Sigmoid colon (tissue), 4 donors: ENCODE data around the gene AP3B1.
"Not testable (repeated sequence)": the region's sequence is repeated elsewhere in the genome, so short reads cannot be mapped to it uniquely, and the experiment has no call there.

Source experiments
- CTCF ChIP-seq, 4 experiments: fragments of 450-650 bp in 3 of 4; fragments of 200-600 bp in 1 of 4; IDR thresholded peaks; one replicate each; pipeline ENCODE4 v1.5.1; 2016 to 2019; ENCODE audit warnings: antibody characterized with exemption in 4 of 4, mild to moderate bottlenecking in 3 of 4, moderate library complexity in 2 of 4
- EP300 ChIP-seq, 4 donors: sonication (generic); formaldehyde crosslinking; IDR thresholded peaks; one replicate each; pipeline ENCODE4 v1.6.1; 2017; ENCODE audit warnings: antibody characterized with exemption in 4 of 4
- POLR2A ChIP-seq, 2 donors: fragments of 450-650 bp; IDR thresholded peaks; one replicate each; pipeline ENCODE4 v1.6.1; 2016; ENCODE audit warnings: antibody characterized with exemption in 2 of 2, mild to moderate bottlenecking in 2 of 2, moderate library complexity in 2 of 2
- POLR2AphosphoS5 ChIP-seq, 4 donors: sonication (generic); formaldehyde crosslinking; IDR thresholded peaks; one replicate each; pipeline ENCODE4 v1.6.1; 2017; ENCODE audit warnings: antibody characterized with exemption in 4 of 4

- TF ChIP-seq POLR2AphosphoS5, CTCF, POLR2A, EP300 (IDR thresholded peaks at IDR 0.05): not testable (repeated sequence)
These were observed 124.2 kb downstream of the AP3B1 start for GRCh38 chr5:78170335-78170734.
